GM19455 (cell line): ENCODE results near the gene CABYR.

Experiments used
- ATAC-seq: cut with Tn5 transposase; IDR thresholded peaks from one replicate; pipeline ENCODE4 v1.9.1; 2021; ENCODE audit not compliant: unreplicated experiment

Gene CABYR, protein sequence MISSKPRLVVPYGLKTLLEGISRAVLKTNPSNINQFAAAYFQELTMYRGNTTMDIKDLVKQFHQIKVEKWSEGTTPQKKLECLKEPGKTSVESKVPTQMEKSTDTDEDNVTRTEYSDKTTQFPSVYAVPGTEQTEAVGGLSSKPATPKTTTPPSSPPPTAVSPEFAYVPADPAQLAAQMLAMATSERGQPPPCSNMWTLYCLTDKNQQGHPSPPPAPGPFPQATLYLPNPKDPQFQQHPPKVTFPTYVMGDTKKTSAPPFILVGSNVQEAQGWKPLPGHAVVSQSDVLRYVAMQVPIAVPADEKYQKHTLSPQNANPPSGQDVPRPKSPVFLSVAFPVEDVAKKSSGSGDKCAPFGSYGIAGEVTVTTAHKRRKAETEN

DNA sequence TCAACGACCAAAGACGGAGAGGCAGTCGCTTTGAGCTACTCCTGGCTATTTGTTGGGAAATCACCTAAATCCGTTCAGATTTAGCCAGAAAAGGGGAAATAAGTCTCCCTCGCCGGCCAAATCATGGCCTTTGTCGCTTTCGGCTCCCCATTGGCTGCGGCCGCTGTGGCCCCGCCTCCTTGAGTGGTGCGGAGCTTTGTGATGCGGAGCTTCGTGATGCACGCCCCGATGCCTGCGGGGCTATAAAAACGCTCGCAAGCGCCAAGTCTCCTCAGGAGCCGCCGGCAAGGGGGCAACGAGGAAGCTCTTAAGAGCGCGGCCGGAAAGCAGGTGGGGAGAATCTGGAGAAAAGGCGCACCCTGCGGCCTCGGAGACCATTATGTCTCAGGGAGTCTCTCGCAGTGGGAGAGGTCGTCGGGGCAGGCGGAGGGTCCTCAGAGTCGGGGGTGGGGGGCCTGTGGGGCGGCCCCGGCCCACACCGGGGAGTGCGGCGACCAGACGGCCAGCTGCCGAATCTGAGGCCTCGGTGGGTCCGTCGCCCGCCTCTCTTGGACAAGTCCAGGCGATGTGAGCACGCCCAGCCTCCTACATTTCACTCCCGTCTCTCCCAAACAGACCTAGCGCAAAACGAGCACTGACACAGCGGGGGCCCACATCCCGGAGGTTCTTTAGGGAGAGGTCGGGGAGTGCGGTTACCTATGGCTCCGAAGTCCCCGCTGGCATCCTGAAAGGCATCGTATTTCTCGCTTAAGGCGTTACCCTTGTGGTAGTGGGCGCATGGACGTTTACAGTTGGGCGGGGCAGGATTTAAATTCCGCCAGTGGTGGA, at the start of gene CABYR:
Gene CABYR (plus strand): TSS at position 274 of the 828 bp plus-strand sequence. CDS start 4,053 bp downstream, outside the sequence.
- ATAC-seq: peak; percentile 95

DNA sequence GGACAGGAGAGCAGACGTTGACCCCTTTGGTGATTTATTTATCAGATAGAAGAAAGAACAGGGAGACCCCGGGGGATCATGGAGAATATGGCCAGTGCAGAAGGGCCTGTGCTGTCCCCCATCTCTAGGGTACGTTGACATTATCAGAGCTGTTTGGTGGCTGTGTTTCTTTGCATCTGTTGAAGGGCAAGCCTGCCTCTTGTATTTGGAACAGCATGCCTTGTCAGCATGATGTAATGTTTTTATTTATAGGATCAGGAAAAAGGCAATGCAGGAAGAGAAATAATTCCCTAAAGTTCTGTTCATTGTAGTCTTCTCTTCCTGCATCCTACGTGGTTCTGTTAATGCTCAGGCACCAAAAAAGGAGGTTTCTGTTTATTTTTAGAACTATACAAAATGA, 49.8 kb upstream of the CABYR start:
- no peak for ATAC-seq

DNA sequence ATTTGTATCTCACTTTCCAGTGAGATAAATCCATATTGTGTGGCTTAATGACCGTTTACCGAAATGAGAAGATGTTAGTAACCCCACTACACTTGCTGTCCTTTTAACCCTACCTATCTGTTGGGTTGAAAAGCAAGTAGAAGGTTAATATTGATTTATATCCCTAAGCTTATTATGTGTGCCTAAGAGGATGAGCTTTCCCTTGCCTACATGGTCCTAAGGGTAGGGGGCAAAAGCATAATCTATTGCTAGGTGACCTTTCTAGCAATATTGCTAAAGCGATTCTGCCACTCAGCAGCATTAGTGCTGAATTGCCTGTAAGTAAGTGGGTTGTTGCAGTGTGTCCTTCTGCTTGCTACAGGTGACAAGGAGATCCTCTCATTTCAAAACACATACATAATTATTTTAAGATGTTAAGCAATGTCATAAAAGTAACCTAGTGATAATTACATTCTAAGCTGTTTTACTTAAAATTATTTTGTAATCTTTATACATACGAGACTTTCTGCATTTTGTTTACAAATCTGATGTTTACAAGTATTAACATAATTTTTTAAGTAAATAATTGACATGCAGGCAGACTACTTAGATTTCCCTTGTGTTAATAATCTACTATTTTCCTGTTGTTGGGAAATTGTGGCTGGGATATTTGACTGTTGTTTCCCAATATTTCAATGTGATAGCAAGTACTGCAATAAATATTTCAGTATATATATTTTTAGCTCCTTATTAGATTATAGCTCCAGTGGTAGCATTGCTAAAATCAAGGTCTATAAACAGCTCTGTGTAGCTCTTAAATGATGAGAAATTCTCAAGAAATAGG, 49.1 kb upstream of the CABYR start:
- ATAC-seq: no peak

DNA sequence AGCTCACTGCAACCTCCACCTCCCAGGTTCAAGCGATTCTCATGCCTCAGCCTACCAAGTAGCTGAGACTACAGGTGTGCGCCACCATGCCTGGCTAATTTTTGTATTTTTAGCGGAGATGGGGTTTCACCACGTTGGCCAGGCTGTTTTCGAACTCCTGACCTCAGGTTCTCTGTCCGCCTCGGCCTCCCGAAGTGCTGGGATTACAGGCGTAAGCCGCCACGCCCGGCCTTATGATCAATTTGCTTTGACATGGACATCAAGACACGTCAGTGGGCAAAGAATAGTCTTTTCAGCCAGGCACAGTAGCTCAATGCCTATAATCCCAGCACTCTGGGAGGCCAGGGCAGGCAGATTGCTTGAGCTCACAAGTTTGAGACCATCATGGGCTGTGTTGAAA, 48.0 kb upstream of the CABYR start:
- no peak for ATAC-seq

DNA sequence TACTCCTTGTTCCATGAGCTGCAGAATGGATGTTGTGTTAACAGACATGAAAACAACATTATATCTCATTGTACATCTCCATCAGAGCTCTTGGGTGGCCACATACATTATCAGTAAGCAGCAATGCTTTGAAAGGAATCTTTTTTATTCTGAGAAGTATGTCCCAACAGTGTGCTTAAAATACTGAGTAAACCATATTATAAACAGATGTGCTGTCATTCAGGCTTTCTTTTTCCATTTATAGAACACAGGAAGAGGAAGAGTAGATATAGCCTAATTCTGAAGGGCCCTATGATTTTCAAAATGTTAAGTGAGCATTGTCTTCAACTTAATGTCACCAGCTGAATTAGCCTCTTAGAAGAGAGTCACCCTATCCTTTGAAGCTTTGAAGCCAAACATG, 44.3 kb upstream of the CABYR start:
- no peak for ATAC-seq

DNA sequence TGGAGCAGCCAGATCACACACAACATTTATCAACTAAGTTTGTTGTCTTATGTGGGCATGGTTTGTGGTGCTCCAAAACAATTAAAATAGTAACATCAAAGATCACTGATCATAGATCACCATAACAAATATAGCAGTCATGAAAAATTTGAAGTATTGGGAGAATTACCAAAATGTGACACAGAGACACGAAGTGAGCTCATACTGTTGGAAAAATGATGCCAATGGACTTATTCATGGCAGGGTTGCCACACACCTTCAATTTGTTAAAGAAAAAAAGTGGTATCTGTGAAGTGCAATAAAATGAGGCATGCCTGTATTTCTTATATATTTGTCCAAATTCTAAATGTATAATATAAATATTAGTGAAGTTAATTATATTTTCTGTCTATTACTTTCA, 42.9 kb upstream of the CABYR start:
- ATAC-seq: no peak

DNA sequence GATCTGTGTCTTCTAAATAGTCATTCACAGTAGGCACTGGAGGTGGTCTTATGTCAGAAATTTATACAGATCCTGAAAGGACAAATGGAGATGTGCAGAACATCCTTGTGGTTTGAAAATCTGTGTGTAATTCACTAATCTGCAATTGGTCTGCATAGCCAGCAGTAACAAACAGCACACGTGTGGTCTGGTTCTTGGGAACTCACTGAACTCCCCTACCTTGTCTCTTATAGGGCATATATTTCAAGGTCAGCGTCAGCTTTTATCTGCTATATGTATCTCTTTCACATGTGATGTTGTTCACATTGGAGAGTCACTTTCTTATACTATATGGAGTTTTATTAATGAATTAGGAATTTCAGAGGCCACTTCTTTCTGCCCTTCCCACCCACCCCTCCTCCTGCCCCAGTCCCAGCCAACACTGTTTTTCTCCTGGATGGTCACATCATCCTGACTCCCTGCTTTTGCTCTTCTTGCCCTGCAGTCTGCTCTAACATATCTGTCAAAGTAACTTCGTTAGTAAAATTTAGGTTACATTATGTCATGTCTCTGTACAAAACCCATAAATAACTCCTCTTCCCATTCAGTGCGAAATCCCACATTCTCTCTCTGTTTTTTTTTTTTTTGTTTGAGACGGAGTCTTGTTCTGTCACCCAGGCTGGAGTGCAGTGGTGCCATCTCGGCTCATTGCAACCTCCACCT, 35.4 kb upstream of the CABYR start:
- ATAC-seq: no peak

DNA sequence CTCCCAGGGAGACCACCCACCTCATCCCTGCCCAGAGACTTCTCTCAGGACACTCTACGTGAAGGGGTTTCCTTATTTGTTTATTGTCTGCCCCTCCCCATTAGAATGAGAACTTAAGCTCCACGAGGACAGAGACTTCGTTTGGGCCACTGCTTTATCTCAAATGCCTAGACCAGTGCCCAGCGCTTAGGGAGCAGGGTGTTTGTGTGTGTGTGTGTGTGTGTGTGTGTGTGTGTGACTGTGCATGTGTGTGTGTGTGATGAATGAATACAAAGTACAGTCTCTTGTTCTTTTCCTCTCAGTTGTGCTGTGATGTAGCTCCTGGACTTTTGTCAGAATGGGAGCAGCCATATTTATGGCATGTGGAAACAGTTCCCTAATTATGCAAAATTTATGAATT, 34.4 kb upstream of the CABYR start:
- no peak for ATAC-seq

DNA sequence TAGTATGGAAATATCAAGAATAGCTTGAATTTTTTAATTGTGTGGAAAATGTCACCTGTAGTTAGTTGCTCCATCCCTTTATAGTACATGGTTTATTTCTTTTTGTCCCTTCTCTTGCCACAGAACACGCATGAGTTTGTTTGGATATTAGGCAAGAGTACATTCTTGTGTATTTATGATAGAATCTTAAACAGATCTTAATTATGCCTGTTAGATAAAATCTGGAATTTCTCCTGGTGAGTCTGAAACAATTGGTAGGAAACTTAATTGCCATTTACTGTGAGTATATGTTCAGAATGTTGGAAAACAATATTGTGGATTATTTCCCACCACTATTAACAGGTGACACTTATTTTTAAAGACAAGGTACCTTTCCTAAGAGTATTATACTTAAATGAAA, 30.2 kb upstream of the CABYR start:
- ATAC-seq: no peak

DNA sequence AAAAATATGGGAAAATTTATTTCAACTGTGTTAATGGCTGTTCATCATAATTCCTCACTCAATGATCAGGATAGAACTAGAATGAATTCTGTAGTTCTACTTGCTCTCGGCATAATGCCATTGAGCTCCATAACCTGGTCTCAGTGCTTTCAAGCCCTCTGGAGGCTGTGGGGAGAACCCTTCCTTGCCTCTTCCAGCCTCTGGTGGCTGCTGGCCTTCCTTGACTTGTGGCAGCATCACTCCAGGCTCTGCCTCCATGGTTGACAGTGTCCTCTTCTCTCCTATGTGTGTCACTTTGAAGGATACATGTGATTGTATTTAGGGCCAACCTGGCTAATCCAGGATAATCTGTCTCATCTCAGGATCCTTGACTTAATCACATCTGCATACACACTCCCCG, 26.9 kb upstream of the CABYR start:
- no peak for ATAC-seq

DNA sequence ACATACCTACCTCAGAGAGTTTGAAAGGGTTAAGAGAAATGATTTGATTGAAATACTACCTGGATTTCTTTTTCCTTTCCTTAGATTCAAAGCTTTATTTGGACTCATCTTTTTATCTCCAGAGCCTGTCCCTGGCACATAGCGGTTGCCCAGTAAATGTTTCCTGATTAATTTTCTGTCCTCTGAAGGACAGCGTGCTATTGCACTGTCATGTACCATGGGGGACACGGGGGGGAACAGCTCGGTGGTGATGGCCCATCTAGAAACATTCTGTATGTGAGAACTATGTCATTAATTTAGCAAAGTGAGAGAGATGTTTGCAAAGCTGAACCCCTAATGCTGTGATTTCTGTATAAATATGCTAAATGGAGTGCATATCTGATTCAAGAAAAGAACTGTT, 26.4 kb upstream of the CABYR start:
- ATAC-seq: no peak

DNA sequence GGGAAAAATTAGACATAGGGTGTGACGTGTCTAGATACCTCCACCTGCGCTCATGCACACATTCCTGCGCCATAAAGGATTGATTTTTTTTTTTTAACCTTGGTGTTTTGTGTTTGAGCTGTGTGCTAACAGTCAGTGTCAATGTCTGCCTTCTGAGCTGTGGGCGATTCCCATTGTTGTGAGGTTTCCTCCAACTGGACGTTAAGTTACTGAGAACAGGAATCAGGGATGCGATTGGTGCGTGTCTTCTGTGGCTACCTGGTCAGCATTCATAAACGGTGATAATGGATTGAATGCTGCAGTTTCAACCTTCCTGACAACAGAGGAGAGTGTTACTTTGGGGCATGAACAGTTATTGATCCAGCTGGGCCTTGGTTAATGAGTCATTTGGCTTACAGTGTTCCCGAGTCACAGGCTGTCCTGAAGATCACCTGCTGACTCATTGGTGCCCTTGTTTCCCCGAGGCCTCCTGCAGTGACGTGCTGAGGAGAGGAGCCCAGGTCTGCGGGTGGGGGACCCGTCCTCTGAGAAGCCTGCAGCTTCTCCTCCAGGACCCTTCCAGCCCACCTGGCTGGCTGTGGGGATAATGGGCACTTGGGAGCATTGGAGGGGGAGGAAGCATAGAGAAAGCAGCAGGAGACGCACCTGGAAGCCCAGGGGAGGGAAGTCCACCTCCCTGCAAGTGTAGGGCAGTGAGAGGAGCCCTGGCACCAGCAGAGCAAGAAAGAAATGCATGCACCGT, 25.8 kb upstream of the CABYR start:
- ATAC-seq: no peak

DNA sequence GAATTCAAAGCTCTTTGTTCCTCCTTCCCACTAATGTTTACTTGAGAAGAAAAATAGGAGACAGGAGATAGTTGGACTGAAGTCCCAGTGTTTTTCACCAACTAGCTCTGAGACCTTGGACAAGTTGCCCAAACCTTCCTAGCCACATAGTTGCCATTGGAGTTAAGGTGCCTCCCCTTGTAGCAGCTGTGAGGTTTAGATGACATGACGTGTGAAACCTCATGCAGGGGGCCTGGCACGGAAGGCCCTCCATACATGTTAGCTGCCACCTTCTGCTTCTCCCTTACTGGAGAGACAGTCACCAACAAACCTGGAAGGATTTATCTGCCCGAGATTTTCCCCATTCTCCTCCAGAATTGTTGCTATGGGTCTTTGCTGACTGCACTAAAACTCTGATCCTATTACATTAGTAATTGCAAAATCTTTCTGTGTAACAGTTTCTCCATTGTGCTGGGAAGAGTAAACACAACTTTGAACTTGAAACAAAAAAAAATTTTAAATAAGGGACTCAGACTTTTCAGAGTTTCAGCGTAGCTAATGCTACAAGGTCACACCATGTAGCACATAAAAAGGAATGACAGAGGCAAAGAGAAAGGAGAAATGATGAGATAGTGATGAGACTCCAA, 23.8 kb upstream of the CABYR start:
- no peak for ATAC-seq

DNA sequence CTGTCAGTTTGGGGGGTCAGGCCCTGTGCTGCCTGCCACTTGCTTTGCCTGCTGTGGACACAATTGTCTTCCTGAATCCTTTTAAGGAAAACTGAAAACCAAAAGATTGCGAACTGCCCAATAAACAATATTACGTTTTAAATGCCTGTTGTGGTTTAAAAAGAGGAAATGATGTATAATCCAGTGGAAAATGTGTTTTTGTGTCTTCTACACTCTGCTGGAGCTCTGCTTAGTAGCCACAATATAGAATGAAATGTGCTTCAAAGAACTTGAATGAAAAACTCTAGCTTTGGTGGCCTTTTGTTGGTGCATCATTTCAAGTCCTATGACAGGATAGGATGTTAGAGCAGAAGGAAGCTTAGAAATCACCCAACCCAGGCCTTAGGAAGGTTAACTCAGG, 23.2 kb upstream of the CABYR start:
- ATAC-seq: no peak

DNA sequence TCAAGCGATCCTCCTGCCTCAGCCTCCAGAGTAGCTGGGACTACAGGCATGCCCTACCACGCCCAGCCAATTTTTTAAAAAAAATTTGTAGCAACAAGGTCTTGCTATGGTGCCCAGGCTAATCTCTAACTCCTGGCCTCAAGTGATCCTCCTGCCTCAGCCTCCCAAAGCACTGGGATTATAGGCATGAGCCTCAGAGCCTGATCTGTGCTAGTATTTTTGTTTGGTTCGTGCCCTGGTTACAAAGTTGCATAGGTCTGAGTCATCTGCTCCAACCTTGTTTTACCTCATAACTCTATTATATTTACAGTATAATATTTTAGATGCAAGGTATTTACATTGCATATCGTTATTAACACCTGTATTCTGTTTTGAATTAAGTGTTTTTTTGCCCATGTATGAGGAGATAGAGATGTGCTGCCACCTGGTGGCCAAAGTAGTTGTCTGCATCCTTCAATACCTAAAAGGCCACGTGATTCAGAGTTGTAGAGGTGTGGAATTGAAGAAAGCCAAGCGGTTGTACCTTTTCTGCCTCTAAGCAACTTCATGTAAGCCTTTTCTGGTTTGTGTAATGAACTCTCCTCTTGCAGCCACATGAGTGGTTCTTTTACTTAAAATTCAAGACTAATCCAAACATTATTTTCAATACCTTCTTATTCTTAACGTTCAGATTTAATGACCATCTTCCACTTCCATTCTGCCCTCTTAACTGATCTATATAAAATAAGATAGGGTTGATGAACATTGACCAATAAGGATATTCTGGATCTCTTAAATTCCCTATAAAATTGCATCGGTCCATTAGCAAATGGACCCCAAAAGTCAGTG, 19.9 kb upstream of the CABYR start:
- ATAC-seq: peak; percentile 68

DNA sequence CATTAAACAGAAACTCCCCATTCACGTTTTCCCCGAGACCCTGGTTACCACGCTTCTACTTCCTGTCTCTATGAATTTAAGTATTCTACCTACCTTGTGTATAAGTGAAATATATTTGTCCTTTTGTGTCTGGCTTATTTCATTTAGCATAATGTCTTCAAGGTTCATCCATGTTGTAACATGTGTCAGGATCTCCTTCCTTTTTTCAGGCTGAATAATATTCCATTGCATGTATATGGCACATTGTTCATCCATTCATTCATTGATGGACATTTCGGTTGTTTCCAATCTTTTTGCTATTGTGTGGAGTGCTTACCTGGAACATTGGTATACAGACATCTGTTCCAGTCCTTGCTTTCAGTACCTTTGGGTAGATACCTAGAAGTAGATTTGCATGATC, 18.2 kb upstream of the CABYR start:
- ATAC-seq: no peak

DNA sequence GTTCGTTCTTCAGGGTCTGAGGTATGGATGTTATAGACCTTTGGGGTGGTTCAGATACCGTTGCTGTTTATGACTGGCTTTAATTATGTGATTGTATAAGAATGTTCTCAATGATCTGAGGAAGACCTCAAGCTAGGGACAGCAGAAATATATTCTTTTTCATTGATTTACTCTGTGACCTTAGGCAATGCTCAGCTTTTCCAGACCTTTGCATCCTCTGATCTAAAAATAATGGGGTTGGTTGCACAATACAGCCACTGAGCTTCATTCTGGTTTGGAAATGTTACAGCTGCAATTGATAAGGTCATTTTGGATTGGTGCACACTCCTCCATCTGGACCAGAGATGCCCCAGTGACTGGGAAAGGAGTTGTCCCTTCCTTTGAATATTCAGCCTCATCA, 17.2 kb upstream of the CABYR start:
- ATAC-seq: no peak

DNA sequence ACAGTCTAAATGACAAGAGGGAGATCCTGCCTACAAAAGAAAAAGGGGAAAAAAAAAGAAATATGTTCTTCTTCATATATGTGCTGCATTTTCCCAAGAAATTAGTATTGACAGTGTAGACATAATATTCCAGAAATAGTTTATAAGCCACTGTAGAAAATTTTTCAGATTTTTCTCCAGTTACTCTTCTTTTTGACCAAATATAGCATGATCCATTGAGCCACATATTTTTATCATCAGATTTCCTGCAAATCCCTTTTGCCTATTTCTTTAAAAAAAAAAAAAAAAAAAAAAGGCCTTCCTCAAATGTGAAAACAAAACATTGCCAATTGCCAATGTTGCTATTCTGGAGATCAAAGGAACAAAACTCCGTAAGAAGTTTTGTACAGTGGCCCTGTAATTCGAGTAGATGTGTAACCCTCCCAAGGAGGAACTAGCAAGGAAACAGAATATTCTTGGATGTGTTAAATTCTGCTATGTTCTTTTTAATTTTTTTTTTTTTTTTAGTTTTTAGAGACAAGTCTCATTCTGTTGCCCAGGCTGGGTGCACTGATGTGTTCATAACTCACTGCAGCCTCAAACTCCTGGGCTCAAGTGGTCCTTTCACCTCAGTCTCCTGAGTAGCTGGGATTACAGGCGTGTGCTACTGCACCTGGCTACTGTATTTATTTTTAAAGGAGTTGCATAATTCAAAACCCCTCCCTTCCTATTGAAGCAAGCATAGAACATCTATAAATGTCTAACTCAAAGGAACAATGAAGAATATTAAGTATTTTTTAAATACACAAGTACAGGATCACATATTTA, 12.5 kb upstream of the CABYR start:
- ATAC-seq: no peak
